Adipocyte (in vitro differentiated cells): Measurements from ENCODE around the gene USP10.

ENCODE experiments used
- DNase-seq: peaks from one replicate; pipeline ENCODE4 v3.0.0-alpha.2; 2015; ENCODE audit warnings: low read depth
- H3K27me3 ChIP-seq: replicated peaks from 2 replicates; pipeline ENCODE4 v1.7.0; 2013; ENCODE audit warnings: mild to moderate bottlenecking, low read length, moderate library complexity; ENCODE audit not compliant: control insufficient read depth, insufficient read depth
- H3K36me3 ChIP-seq: 2 replicates; pipeline ENCODE4 v1.7.0; 2013; ENCODE audit warnings: low read length, mild to moderate bottlenecking, moderate library complexity; ENCODE audit not compliant: control insufficient read depth, insufficient read depth, severe bottlenecking
- H3K4me1 ChIP-seq: 2 replicates; pipeline ENCODE4 v1.7.0; 2013; ENCODE audit warnings: mild to moderate bottlenecking, low read length, moderate library complexity; ENCODE audit not compliant: control insufficient read depth, insufficient read depth
- H3K4me3 ChIP-seq: 2 replicates; pipeline ENCODE4 v1.7.0; 2013; ENCODE audit warnings: mild to moderate bottlenecking, low read length, moderate library complexity
- H3K9ac ChIP-seq: 2 replicates; pipeline ENCODE4 v1.7.0; 2013; ENCODE audit warnings: mild to moderate bottlenecking, low read length, moderate library complexity
- H3K9me3 ChIP-seq: 2 replicates; pipeline ENCODE4 v1.7.0; 2013; ENCODE audit warnings: mild to moderate bottlenecking, low read length, moderate library complexity; ENCODE audit not compliant: control insufficient read depth

The USP10 gene

GRCh38 chr16:84732674-84733352, 33.0 kb downstream of the USP10 start:
- no peak for DNase-seq
- no peaks in the 10 kb centered on the region for H3K27me3 ChIP-seq
- no peak overlapping the region for H3K9ac ChIP-seq
- H3K4me1 ChIP-seq, result peaks cover 24% of the 10 kb centered on the region
- peaks cover 17% of the 10 kb centered on the region for H3K36me3 ChIP-seq
- no peak overlapping the region for H3K4me3 ChIP-seq
- no peaks in the 10 kb centered on the region for H3K9me3 ChIP-seq

- no peak for DNase-seq
- Histone ChIP-seq H3K27me3 (no peaks in the 10 kb centered on the region), H3K4me3 (no peak overlapping the region), H3K36me3 (peaks cover 17% of the 10 kb centered on the region), H3K9ac (no peak overlapping the region), H3K4me1 (peaks cover 30% of the 10 kb centered on the region), H3K9me3 (no peaks in the 10 kb centered on the region)
Measured at GRCh38 chr16:84735849-84736586, 36.2 kb downstream of the USP10 start.

GRCh38 chr16:84737192-84738011, 37.6 kb downstream of the USP10 start:
- H3K9me3 ChIP-seq, result no peaks in the 10 kb centered on the region
- H3K4me1 ChIP-seq, result peaks cover 40% of the 10 kb centered on the region
- no peak for DNase-seq
- peaks cover 17% of the 10 kb centered on the region for H3K36me3 ChIP-seq
- H3K9ac ChIP-seq, result no peak overlapping the region
- H3K4me3 ChIP-seq, result no peak overlapping the region
- no peaks in the 10 kb centered on the region for H3K27me3 ChIP-seq

- H3K9me3 ChIP-seq, result no peaks in the 10 kb centered on the region
- H3K36me3 ChIP-seq, result peaks cover 17% of the 10 kb centered on the region
- no peak overlapping the region for H3K4me3 ChIP-seq
- H3K4me1 ChIP-seq, result peaks cover 43% of the 10 kb centered on the region
- no peak overlapping the region for H3K9ac ChIP-seq
- no peaks in the 10 kb centered on the region for H3K27me3 ChIP-seq
- peak; percentile 81 for DNase-seq
Measured at GRCh38 chr16:84738255-84739038, 38.6 kb downstream of the USP10 start.

GRCh38 chr16:84739349-84740124, 39.7 kb downstream of the USP10 start:
- Histone ChIP-seq H3K9ac (no peak overlapping the region), H3K9me3 (no peaks in the 10 kb centered on the region), H3K4me3 (no peak overlapping the region), H3K36me3 (peaks cover 9% of the 10 kb centered on the region), H3K27me3 (no peaks in the 10 kb centered on the region), H3K4me1 (peaks cover 43% of the 10 kb centered on the region)
- DNase-seq, result peak; percentile 77

- H3K9me3 ChIP-seq, result no peaks in the 10 kb centered on the region
- no peak overlapping the region for H3K4me3 ChIP-seq
- H3K9ac ChIP-seq, result no peak overlapping the region
- H3K27me3 ChIP-seq, result no peaks in the 10 kb centered on the region
- peaks cover 43% of the 10 kb centered on the region for H3K4me1 ChIP-seq
- H3K36me3 ChIP-seq, result peaks cover 12% of the 10 kb centered on the region
- DNase-seq, result peak; percentile 51
Measured at GRCh38 chr16:84740596-84741116, 40.9 kb downstream of the USP10 start.

- H3K9ac ChIP-seq, result no peak overlapping the region
- H3K4me1 ChIP-seq, result peaks cover 43% of the 10 kb centered on the region
- no peaks in the 10 kb centered on the region for H3K27me3 ChIP-seq
- H3K36me3 ChIP-seq, result peaks cover 13% of the 10 kb centered on the region
- no peaks in the 10 kb centered on the region for H3K9me3 ChIP-seq
- DNase-seq, result peak; percentile 42
- H3K4me3 ChIP-seq, result no peak overlapping the region
Measured at GRCh38 chr16:84741340-84741830, 41.6 kb downstream of the USP10 start.

- Histone ChIP-seq H3K4me1 (peaks cover 43% of the 10 kb centered on the region), H3K36me3 (peaks cover 18% of the 10 kb centered on the region)
- DNase-seq, result peak; percentile 31
Measured at GRCh38 chr16:84742641-84743092, 42.9 kb downstream of the USP10 start.

GRCh38 chr16:84746231-84746630, 46.4 kb downstream of the USP10 start:
- no peak overlapping the region for H3K9ac ChIP-seq
- H3K27me3 ChIP-seq, result no peaks in the 10 kb centered on the region
- no peak overlapping the region for H3K4me3 ChIP-seq
- no peak for DNase-seq
- no peaks in the 10 kb centered on the region for H3K9me3 ChIP-seq
- H3K36me3 ChIP-seq, result peaks cover 18% of the 10 kb centered on the region
- H3K4me1 ChIP-seq, result peaks cover 30% of the 10 kb centered on the region

More at GRCh38 chr16:84742641-84743092, 42.9 kb downstream of the USP10 start:
- H3K4me3 ChIP-seq, result no peak overlapping the region
- no peak overlapping the region for H3K9ac ChIP-seq
- no peaks in the 10 kb centered on the region for H3K9me3 ChIP-seq
- H3K27me3 ChIP-seq, result no peaks in the 10 kb centered on the region

GRCh38 chr16:84746875-84747274, 47.1 kb downstream of the USP10 start:
- Histone ChIP-seq H3K4me1 (peaks cover 27% of the 10 kb centered on the region), H3K36me3 (peaks cover 18% of the 10 kb centered on the region), H3K9ac (no peak overlapping the region), H3K9me3 (no peaks in the 10 kb centered on the region), H3K27me3 (no peaks in the 10 kb centered on the region), H3K4me3 (no peak overlapping the region)
- DNase-seq, result no peak
